SKM-1 treated with dmso at 0.1 percent for 144 hours (cell line): ENCODE measurements around the gene CDH24.
A peak's percentile ranks its signal among the peaks of the same experiment; 100 is the strongest.
"Not testable (repeated sequence)": the region's sequence is repeated elsewhere in the genome, so short reads cannot be mapped to it uniquely, and the experiment has no call there.

Source experiments
- DNase-seq: peaks from one replicate; lab custom pipeline; 2025; ENCODE audit not compliant: unreplicated experiment; lab: John Stamatoyannopoulos, UW

The CDH24 gene

DNA sequence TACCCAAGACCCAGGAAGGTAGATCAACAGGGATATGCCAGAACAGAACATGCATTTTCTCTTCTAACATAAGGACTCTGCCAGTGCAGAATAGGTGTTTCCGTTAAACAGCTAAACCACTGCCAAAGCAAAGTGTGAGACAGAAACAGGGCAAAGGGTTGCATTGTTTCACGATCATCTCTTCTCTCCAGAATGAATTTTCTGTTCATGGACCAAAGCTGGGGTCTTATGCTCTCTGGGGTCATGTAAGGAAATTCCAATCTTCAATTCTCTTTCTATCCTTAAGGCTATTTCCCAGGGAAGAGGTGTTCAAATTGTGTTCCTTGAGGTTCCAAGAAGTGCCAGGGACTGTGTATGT is 33.5 kb downstream of the CDH24 start:
- DNase-seq, result no peak

DNA sequence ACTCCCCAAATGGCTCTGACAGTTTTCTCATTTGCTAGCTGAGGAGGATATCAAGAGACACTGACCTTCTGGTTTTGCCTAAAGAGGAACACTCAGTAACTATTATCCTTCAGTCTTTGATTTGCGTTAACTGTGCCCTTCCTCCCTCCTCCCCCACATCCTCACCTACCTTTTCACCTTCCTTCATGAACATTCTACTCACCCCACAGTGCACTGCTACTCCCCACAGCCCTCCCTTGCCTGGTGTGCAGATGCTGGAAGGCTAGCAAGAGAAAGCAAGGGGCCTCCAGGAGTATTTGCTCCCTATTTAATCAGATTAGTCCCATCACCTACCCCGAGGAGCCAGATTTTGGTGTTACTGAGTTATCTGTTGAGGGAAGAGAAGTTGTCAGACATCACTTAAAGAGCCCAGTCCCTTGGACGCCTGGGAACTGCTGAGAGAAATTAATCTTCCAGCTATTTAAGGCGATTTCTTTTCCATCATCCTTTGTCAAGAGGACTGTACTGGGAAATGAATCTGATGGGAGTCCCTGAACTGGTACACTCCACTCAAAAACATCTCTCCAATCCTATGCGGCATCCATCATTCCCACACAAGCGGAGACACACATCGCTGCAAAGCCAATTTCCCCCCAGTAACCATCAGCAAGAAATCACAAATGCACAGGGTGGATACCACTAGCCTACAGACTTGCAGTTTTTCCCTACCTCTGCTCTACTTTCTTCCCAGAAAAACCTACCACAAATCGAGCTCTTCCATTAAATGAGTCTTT is 34.1 kb downstream of the CDH24 start:
- no peak for DNase-seq

DNA sequence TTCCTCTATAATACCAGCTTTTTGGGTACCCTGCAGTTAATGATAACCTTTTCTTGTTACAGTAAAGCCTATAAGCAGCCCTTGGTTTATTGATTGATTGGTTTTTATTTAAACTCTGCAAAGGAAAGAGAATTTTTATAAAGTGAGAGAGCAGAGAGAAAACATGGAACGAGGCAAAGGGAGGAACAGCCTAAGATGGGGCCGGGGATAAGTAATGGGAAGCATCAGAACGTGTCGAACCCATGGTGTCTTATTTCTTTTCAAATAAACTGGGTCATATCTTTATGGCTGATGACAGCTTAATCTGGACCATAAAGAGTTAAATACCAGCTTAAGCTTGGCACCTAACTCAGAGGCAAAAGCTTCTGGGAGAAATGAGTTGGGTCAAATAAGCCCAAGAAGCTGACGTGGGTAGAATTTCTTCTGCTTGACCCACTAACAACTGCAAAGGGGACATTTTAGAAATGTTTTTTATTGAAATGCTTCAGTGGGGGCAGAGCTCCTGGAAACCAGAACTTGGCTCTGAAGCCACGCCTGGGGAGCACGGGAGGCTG is 35.4 kb downstream of the CDH24 start:
- no peak for DNase-seq

DNA sequence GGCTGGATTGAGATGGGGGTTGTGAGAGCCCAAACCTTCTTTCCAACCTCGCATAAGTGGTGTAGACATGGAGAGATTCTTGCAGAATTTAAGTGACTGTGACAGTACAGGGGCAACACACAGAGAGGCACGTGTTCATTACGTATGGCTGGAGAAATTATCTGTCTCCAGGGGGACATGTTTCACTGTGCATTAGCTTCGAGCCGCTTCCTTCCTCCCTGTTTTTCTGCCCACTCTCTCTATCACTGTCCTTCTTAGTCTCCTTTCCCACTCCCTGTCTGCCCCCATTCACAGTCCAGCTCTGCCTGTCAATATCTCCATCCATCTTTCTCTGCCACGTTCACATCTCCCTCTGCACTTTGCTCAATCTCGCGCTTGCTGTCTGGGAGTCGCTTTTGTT is 35.9 kb downstream of the CDH24 start:
- DNase-seq, result no peak

DNA sequence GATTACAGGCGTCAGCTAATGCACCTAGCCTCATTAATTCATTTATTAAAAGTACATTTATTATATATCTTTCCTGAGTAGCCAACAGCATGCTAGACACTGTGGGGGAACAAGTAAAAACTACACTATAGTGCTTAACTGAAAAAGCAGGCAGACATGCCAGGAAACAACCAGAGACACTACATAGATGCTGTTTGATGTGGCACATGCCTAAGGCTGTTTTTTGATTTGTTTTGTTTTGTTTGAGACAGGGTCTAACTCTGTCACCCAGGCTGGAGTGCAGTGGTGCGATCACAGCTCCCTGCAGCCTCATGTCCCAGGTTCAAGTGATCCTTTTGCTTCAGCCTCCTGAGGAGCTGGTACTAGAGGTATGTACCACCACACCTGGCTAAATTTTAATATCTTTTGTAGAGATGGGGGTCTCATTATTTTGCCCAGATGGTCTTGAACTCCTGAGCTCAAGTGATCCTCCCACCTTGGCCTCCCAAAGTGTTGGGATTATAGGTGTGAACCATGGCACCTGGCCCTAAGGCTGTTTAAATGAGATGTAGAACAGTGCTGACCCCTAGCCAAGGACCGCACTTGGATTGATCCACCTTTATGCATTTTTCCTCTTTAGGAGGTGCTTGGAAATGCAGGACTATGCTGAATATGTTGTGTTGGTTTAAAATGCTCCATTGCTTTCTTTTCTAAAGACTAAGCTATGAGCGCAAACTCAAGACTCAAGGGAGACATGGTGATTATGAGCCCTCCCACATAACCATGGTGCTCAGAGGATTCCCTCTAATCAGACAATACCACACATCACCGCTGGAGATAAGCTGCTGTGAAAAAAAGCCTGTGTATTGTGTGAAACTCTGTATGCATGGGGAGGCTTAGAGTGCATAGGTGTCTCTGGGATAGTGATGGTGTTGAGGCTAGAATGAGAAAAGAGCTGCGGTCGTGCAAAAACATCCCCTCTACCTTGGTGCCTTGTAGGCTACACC is 36.9 kb downstream of the CDH24 start:
- DNase-seq, result no peak

DNA sequence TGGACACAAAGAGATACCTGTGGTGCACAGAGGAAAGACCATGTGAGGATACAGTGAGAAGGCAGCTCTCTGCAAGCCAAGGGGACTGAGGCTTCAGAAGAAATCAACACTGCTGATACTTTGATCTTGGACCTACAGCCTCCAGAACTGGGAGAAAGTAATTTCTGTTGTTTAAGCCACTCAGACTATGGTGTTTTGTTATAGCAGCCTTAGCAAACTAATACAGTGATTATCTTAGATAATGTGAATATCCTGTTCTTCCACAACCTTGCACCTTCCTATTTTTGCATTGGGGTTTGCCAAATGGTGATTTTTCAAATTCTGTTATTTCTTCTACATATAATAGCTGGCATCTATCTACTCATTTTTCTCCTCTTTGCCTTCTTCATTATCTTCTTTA is 39.2 kb downstream of the CDH24 start:
- DNase-seq, result no peak

DNA sequence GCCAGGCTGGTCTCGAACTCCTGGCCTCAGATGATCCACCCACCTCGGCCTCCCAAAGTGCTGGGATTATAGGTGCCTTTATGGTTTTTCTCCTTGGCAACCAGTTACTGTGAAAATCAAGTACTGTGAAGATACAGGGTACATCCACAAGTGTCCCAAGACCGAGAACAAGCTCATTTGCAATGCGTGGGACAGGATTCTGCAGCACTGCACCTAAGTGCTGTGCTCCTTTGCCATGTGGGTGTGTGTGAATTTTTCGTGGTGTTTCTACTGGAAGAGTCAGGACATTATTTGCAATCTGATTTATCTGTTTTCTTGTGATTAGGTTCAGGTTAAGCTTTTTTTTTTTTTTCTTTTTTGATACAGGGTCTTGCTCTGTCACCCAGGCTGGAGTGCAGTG is 40.2 kb downstream of the CDH24 start:
- DNase-seq, result no peak

DNA sequence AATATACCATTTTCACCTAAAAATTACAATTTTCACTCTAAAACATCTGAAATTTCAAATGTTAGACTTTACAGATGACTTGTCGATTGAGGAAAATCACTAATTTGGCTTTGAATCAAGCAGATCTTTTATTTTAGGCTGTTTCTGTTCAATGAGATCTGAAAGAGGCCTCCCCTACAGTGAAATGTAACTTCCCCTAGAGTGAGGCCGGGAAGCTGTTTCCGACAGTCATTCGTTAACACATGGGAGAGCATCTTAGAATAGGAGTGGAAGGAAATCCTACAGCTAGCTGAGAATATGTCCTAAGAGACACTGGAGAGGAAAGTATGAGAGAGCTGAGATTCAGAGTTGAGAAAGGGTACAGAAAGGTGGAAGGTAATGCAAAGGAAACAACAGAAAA is 41.7 kb downstream of the CDH24 start:
- no peak for DNase-seq

DNA sequence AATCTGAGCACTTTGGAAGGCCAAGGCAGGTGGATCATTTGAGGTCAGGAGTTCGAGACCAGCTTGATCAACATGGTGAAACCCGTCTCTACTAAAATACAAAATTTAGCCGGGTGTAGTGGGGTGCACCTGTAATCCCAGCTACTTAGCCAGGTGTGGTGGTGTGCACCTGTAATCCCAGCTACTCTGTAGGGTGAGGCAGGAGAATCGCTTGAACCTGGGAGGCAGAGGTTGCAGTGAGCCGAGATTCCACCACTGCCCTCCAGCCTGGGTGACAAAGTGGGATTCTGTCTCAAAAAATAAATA is 43.6 kb downstream of the CDH24 start:
- DNase-seq, result not testable (repeated sequence)

DNA sequence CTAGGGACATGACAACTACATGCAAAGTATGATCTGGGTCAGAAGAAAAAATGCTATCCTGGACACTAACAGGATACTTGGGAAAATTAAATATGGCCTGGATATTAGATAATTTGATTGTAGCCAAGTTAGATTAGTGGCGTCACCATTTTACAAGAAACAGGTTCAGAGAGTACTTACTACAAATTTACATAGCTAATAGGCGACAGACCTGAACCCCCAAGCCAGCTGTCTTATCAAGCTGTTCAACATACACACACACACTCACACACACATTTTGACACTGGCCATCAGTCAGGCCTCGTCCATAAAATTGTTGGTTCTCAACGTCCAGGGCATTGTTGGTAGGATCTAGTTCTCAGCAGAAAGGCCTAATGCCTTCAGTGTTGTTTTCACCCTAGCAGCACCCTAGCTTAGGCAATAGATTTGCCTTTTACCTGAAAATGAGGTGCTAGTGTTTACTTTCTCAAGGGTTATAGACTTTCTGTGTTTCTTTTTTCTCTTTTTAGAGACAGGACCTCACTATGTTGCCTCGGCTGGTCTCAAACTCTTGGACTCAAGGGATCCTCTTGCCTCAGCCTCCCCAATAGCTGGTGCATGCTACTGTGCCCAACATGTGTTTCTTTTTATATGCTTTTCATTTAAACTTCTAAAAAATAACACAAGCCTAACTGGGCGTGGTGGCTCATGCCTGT is 44.1 kb downstream of the CDH24 start:
- DNase-seq, result no peak

DNA sequence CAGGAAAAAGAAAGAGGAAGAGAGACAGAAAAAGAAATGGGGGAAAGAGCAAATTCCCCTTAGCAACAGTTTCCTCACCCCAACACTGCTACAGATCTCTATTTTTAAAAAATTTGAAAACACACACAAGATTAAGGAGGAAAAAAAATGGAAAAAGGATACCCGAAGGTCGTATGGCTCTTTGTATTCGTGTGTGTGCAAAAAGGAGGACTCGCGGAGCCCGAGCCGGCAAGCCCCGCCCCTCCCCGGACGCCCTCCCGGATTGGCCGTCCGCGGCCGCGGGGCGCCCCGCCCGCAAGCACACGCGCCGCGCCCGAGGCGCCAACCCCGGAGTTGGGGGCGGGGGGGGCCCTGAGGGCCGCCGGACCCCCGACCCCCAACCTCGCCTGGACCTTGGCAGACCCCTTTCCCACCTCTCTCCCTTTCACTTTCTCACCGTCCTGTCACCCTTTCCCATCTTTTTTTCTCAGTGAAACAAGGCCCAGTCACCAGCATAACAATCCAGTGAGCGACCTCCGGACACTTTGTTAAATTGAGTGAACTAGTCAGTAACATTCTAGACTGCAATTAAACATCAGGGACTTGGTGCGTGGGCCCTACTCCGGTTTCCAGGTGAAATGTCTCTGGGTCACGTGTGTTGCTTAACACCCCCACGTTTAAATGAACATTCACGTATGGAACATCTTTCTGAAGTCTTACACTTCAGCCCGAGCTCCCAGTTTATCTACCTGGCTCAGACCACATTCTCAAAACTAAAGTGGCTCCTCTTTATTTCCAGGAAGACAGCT is 47.2 kb downstream of the CDH24 start, which contains the start of gene C14orf93:
TSS of gene C14orf93 (minus strand) at position 205 of the 788 bp plus-strand sequence. CDS start 11,120 bp downstream, outside the sequence.
- peak; percentile 15 for DNase-seq

DNA sequence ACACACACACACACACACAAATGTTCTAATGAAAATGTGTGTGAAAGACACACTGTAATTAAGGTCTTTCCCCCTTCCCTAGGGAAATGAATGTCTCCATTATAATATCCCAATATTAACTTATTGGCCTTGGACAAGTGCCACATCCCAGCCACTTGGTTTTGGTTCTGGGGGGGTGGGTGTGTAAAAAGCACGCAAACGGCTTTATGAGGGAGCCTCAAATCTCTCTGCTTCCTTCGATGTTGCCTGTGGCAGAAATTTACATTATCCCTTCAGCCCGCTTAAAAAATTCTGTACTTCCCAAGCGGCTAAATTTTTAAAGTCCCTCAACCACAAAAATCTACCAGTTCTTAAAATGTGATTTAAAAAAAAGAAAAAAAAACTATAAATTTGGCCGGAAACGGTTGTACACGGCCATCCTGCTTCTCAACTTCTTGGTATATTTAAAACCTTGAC is 47.8 kb downstream of the CDH24 start:
- DNase-seq, result no peak

DNA sequence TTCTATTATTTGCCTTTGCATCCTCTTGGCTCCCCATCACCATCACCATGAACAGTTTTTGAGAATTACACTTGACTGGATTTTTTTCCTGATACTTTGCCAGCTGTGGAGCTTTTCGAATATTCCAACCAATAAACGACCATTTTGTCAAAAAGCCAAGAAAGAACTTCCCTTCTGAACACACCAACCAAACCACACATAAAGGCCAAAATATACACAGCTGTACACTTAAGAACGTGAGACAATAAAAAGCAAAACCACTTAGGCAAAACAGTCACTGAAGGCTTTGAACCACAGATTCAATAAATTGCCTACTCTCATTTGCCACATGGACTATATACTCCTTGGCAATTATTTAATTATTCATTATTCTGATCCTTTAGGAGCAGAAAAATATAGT is 48.5 kb downstream of the CDH24 start:
- DNase-seq, result no peak

DNA sequence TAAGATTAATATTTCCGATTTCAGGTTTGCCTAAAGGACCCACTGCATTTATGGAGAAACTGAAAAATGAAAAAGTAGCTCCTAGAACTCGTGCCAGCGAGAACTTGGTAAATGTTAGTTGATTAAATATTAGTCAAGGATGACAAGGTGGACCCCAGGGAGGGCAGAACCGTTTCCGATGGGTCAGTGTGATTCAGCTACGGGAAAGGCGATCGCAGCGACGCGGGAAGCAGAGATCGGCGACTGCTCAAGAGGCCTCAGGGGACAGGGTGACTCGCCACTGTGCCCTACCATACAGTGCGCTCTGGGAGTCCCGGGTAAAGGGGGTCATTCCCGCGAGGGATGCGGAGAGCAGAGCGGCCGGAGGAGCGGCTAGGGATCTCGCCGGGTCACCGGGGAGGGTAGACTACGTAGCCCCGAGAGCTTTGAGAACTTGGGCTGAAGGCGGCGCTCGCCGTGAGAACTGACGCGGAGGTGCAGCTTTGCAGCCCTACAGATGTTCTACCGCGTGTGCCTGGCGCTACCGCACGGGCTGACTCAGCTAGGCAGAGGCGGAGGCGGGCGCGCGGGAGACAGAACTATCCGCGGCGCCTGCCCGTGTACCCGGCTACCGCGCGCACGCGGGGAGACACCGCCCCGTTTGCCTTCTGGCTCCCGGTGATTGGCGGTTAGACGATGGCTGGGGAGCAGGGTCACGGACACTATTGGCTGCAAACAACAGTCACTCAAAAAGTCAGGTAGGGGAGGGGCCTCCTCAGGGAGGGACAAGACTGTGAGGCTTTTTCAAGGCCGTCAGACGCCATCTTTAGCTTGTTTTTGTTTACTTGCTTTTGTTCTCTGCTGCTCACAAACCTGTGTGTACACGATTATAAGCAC is 50.5 kb downstream of the CDH24 start:
- peak; percentile 90 for DNase-seq

DNA sequence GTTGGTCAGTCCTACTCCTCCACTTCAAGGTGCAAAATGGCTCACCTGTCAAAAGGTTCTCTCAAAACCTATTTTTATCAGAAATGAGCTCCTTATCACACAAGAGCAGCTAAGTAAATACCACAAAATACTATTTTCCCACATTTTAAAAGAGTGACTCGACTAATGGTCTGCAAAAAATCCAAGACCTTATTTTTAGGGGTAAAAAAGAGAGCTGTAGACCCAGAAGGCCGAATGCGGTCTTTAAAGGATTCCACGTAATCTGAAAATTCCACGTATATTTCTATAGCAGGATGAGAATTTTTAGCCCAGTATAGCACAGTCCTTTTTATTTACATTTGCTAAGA is 51.2 kb downstream of the CDH24 start:
- no peak for DNase-seq

DNA sequence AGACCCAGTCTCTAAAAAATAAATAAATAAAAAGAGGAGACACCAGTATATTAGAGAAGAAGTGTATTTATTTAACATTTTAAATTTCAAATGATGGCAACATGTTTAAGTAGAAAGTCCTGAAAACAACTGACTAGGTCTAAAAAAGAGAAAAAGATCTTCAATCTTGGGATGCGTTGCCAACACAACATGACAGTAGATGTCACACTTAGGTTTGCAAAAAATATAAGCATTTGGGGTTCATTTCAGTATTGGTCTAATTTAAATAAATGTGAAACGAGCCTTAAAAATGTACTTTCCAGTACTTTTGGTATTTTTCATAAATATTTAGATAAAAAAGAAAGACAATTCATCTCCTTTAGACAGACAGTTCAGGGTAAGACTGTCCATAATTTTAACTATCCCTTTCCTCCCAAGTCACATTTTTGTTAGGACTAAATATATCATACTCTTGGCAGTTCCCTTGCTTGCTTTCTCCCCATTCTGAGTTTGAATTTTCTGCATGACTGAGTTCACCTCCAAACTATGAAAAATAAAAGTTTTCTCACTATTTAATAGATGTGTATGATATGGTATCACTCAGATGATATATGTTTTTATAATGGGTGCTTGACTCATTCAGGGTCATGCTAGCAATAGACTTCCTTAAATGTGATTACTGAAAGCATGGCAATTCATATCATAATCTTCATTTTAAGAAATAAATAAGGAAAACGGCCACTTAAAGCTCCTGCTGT is 51.7 kb downstream of the CDH24 start:
- no peak for DNase-seq

DNA sequence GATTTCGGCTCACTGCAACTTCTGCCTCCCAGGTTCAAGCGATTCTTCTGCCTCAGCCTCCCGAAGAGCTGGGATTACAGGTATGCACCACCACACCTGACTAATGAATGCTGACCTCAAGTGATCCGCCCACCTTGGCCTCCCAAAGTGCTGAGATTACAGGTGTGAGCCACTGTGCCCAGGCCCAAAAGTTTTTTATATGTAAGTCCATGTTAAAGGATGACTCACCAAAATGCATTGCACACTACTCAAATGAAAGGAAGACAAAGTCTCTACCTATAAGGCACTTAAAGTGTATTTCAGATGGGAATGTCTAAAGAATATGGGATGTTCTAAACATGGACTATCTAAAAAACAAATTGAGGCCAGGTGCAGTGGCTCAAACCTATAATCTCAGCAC is 53.0 kb downstream of the CDH24 start:
- not testable (repeated sequence) for DNase-seq

DNA sequence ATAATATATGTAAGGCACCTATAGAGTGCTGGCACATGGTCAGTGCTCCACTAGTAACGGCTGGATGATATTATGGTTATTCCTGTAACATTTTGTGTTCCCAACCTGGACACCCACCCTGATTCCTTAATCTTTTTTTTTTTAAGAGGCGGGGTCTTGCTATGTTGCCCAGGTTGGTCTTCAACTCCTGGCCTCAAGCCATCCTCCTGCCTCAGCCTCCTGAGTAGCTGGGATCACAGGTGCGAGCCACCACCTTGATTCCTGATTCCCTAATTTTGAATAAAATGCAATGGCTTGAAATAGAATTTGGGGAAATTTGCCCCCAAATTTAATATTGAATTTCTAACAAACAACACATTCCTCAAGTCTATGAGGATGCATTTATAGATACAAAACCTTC is 54.7 kb downstream of the CDH24 start:
- no peak for DNase-seq

DNA sequence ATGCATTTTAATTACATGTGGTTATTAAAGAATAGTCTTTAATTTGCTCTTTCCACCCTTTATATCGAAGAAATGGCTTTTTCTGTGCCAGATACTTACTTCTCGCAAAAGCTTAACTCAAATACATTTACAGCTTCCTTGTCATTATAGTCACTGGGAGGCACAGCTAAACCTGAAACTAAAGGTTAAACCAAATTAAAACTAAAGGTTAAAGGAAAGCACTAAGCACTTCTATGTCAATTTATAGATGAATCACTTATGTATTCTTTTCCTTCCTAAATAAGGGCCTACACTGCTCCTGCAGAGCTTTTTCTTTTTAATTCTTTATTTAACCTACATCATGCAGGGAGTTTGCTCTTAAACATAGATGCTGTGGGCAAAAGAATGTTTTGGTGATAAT is 56.5 kb downstream of the CDH24 start:
- DNase-seq, result no peak
